ENCODE data around the gene TBC1D1. TPM values are rescaled to one million over a fixed set of nuclear protein-coding genes. Genes with fewer than 3 reads are reported as not detected.
"Not testable (repeated sequence)": the region's sequence is repeated elsewhere in the genome, so short reads cannot be mapped to it uniquely, and the experiment has no call there.

Gene TBC1D1
- total RNA-seq, 1 experiment from 2014 or later, result 42.6 TPM

- CTCF ChIA-PET, result no interaction called here
- H3K4me3 ChIP-seq (ENCODE audit: low read depth, low read length, poor library complexity, severe bottlenecking), result no peak overlapping the region
- POLR2A ChIA-PET (ENCODE audit: low non-redundant PET), result no interaction called here
These were observed 26.5 kb downstream of the TBC1D1 start for GRCh38 chr4:37917388-37917787.

GRCh38 chr4:37918653-37919052, 27.8 kb downstream of the TBC1D1 start:
- no peak for DNase-seq (ENCODE audit: low spot score)
- Histone ChIP-seq H3K4me3 (ENCODE audit: low read depth, low read length, poor library complexity, severe bottlenecking) (no peak overlapping the region), H3K9me3 (ENCODE audit: low read depth, low read length, poor library complexity, severe bottlenecking) (no peaks in the 10 kb centered on the region), H3K36me3 (ENCODE audit: insufficient read depth, low read length, poor library complexity, severe bottlenecking) (no peaks in the 10 kb centered on the region), H3K27ac (ENCODE audit: low read depth, low read length, poor library complexity, severe bottlenecking) (no peak overlapping the region), H3K27me3 (replicated peaks; ENCODE audit: insufficient read depth, low read depth, low read length, poor library complexity) (no peaks in the 10 kb centered on the region), H3K4me1 (ENCODE audit: insufficient read depth, low read length, poor library complexity, severe bottlenecking) (no peaks in the 10 kb centered on the region)
- POLR2A ChIA-PET (ENCODE audit: low non-redundant PET), result no interaction called here
- TF ChIP-seq CTCF (conservative IDR thresholded peaks at IDR 0.05; ENCODE audit: low read depth, low read length) (no peak), EZH2 (IDR thresholded peaks at IDR 0.05; ENCODE audit: borderline replicate concordance, low read depth, low read length, poor library complexity, severe bottlenecking) (no peak)
- no TSS peak for BruUV-seq (replicated peaks)
- intact Hi-C loops (cut with micrococcal nuclease; ENCODE audit: unreplicated experiment), result no loop called here
- CTCF ChIA-PET, result no interaction called here

More at GRCh38 chr4:37917388-37917787, 26.5 kb downstream of the TBC1D1 start:
- no peaks in the 10 kb centered on the region for H3K36me3 ChIP-seq (ENCODE audit: insufficient read depth, low read length, poor library complexity, severe bottlenecking)
- no peaks in the 10 kb centered on the region for H3K4me1 ChIP-seq (ENCODE audit: insufficient read depth, low read length, poor library complexity, severe bottlenecking)
- no TSS peak for BruUV-seq (replicated peaks)
- H3K27me3 ChIP-seq (replicated peaks; ENCODE audit: insufficient read depth, low read depth, low read length, poor library complexity), result no peaks in the 10 kb centered on the region
- H3K9me3 ChIP-seq (ENCODE audit: low read depth, low read length, poor library complexity, severe bottlenecking), result no peaks in the 10 kb centered on the region
- intact Hi-C loops (cut with micrococcal nuclease; ENCODE audit: unreplicated experiment), result no loop called here
- H3K27ac ChIP-seq (ENCODE audit: low read depth, low read length, poor library complexity, severe bottlenecking), result no peak overlapping the region
- DNase-seq (ENCODE audit: low spot score), result no peak
- TF ChIP-seq CTCF (conservative IDR thresholded peaks at IDR 0.05; ENCODE audit: low read depth, low read length) (no peak), EZH2 (IDR thresholded peaks at IDR 0.05; ENCODE audit: borderline replicate concordance, low read depth, low read length, poor library complexity, severe bottlenecking) (no peak)

GRCh38 chr4:37922328-37922727, 31.4 kb downstream of the TBC1D1 start:
- Histone ChIP-seq H3K27me3 (replicated peaks; ENCODE audit: insufficient read depth, low read depth, low read length, poor library complexity) (no peaks in the 10 kb centered on the region), H3K4me1 (ENCODE audit: insufficient read depth, low read length, poor library complexity, severe bottlenecking) (no peaks in the 10 kb centered on the region), H3K36me3 (ENCODE audit: insufficient read depth, low read length, poor library complexity, severe bottlenecking) (no peaks in the 10 kb centered on the region), H3K27ac (ENCODE audit: low read depth, low read length, poor library complexity, severe bottlenecking) (no peak overlapping the region), H3K9me3 (ENCODE audit: low read depth, low read length, poor library complexity, severe bottlenecking) (no peaks in the 10 kb centered on the region), H3K4me3 (ENCODE audit: low read depth, low read length, poor library complexity, severe bottlenecking) (no peak overlapping the region)
- DNase-seq (ENCODE audit: low spot score), result no peak
- POLR2A ChIA-PET (ENCODE audit: low non-redundant PET), result no interaction called here
- CTCF ChIA-PET, result no interaction called here
- BruUV-seq (replicated peaks), result no TSS peak
- TF ChIP-seq EZH2 (IDR thresholded peaks at IDR 0.05; ENCODE audit: borderline replicate concordance, low read depth, low read length, poor library complexity, severe bottlenecking), result no peak
- TF ChIP-seq CTCF (conservative IDR thresholded peaks at IDR 0.05; ENCODE audit: low read depth, low read length), result no peak
- intact Hi-C loops (cut with micrococcal nuclease; ENCODE audit: unreplicated experiment), result no loop called here

GRCh38 chr4:37923089-37923488, 32.2 kb downstream of the TBC1D1 start:
- BruUV-seq (replicated peaks); DNase-seq (ENCODE audit: low spot score); H3K27ac ChIP-seq (ENCODE audit: low read depth, low read length, poor library complexity, severe bottlenecking); H3K4me1 ChIP-seq (ENCODE audit: insufficient read depth, low read length, poor library complexity, severe bottlenecking); H3K4me3 ChIP-seq (ENCODE audit: low read depth, low read length, poor library complexity, severe bottlenecking); H3K27me3 ChIP-seq (replicated peaks; ENCODE audit: insufficient read depth, low read depth, low read length, poor library complexity); POLR2A ChIA-PET (ENCODE audit: low non-redundant PET); CTCF ChIA-PET; H3K9me3 ChIP-seq (ENCODE audit: low read depth, low read length, poor library complexity, severe bottlenecking); intact Hi-C loops (cut with micrococcal nuclease; ENCODE audit: unreplicated experiment); H3K36me3 ChIP-seq (ENCODE audit: insufficient read depth, low read length, poor library complexity, severe bottlenecking): not testable (repeated sequence)
